HG03565 (cell line): ENCODE measurements around the gene PTPRF.

Experiments used
- ATAC-seq: cut with Tn5 transposase; IDR thresholded peaks from one replicate; pipeline ENCODE4 v1.9.1; 2021; ENCODE audit warnings: mild to moderate bottlenecking, moderate library complexity; ENCODE audit not compliant: unreplicated experiment

The PTPRF gene

GRCh38 chr1:43573066-43573800, 42.5 kb downstream of the PTPRF start:
- ATAC-seq: no peak

DNA sequence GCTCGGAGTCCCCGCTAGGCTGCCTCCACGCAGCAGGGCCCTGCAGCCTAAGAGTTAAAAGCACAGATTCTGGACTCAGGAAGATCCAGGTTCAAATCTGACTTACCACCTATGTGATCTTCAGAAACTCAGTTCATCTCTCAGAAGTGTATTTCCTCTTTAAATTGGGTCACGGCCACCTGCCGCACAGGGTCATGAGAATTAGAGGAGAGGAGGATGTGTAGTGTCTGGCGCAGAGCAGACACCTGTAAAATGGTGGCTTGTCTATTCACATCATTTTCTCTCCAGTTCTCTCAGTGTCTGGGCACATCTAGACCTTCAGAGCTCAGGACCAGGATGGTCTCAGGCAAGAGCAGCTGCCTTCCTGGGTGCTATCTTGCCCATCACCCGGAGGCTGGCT, 45.8 kb downstream of the PTPRF start:
- ATAC-seq: no peak

DNA sequence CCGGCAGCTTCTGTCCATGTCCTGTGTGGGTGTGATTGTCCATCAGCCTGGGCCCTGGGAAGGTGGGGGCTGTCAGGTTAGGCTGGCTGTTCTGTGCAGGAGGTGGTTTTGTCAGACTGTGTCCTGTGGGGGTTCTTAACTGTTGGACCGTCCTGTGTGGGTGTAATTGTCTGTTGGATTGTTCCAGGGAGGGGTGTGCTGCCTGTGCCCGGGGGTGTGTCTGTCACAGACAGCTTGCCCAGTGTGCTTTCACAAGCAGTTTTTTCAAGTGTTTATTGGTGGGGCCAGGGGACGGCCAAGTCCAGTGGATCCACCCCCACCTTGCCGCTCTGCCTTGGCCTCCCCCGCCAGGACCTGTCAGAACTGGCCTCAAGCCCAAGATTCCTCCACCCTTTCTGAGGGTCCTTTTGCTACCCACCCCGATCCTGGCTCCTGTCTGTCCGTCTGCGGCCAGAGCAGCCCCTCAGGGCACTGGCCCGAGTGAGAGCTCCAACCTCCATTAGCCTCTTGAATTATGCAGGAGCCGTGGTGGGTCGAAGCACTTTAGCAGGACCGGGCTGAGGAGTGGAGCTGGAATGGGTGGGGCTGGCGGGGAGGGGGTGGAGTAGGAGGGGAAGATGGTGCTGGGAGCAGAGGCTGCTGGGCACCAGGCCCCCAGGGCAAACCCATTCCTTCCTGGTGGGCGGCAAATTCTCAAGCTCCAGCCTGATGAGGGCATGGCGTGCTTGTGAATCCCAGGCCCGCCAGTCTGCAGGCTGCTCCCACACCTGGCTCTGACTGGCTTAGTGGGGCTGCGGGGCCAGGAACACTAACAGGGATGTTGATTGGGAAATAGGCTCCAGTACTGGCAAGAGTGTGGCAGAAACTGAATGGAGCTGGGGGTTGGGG, 47.2 kb downstream of the PTPRF start:
- no peak for ATAC-seq

GRCh38 chr1:43580039-43580438, 49.4 kb downstream of the PTPRF start:
- ATAC-seq: no peak

GRCh38 chr1:43582162-43582566, 51.5 kb downstream of the PTPRF start:
- ATAC-seq: peak; percentile 58

DNA sequence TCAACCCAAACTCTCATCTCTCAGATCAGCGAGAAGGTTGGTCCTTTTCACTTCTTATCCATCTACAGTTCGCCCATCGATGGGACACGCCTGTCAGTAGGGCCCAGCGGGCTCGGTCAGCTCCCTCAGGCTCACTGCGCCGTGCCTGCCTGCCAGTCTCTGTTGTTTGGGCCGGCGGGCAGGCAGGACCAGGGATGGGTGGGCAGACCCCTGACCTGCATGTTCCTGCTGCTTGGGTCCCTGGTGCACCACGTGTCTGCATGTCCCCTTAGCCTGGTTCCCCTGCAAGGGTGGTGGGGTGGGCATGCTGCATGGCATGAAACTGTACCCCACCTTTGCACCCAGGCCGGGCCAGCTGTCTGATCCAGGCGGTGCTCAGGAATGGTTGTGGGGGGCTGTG, 52.4 kb downstream of the PTPRF start:
- ATAC-seq: no peak

DNA sequence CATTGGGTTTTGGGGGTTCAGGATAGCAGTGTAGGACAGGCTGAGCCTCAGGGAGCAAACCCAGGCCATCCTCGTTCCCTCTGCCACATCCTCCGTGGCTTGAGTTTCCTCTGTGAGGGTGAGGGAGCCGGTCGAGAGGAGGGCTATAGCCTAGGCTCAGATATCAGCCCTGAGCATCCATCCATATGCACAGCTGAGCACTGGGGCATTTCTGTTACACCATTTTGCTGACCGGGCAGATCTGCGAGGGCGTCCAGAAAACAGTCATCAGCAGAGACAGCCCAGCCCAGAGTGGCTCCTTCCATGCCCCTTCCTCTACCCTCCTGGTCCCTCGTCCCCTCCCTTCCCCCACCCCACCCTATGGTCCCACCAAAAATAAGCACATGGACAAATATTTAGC, 53.5 kb downstream of the PTPRF start:
- no peak for ATAC-seq

- no peak for ATAC-seq
Observed at GRCh38 chr1:43585557-43585956, 54.9 kb downstream of the PTPRF start.

DNA sequence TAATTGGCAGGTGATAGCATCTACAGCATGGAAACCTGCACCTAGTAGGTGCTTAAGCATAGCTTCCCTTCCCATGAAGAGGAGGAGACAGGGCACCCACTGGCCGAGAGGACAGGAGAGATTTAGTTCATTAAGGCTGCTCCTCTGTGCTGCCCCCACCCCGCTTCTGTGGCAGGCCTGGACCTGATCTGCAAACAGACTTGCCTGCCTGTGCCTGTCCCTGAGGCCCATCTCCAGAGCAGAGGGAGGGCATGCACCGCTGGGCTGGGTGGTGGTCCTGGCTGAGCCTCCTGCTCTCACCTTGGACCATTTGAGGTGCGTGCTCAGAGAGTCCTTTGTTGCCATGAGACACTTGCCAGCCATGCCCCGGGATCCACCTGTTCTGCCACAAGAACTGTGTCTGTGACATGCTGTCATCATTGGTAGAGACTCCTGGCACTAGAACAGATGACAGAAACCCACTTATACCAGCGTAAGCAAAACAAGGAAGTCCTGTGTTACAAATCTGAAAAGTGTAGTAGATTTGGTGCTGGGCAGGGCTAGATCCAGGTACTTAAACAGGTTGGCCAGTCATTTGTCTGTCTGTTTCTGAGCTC, 55.6 kb downstream of the PTPRF start:
- no peak for ATAC-seq

DNA sequence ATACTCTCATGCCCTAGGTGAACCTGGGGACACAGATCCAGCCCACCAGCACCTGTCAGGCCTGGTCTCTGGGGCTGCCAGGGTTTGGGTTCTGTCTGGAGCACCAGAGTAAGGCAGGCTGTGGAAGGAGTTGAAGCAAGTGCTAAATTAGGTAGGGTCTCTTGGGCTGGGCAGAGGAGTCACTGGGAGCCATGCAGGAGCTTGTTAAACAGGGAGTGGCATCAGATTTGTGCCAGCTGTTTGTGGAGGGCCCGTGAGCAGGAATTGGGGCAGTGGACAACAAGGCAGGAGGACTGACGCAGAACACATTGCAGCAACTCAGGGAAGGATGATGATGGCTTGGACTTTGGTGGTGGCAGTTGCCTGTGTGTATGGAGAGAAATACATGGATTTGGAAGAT, 56.3 kb downstream of the PTPRF start:
- ATAC-seq: no peak

DNA sequence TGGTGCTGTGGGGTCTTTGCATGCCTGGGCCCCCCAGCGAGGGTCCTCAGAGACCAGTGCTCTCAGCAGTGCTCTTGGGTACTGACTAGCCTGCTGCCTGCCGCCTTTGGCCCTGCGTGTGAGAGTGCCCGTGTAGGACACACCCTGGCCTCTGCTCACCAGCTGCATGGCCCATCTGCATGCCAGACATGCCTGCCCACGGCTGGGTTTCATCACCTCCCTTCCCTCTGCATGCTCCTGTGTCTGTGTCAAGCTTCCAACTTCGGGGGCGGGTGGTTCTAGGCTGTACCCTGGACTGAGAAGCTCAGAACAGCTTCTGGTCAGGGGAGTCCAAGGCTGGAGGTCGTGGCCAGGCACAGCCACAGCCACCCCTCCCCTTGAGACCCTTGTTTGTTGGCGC, 56.9 kb downstream of the PTPRF start:
- no peak for ATAC-seq

DNA sequence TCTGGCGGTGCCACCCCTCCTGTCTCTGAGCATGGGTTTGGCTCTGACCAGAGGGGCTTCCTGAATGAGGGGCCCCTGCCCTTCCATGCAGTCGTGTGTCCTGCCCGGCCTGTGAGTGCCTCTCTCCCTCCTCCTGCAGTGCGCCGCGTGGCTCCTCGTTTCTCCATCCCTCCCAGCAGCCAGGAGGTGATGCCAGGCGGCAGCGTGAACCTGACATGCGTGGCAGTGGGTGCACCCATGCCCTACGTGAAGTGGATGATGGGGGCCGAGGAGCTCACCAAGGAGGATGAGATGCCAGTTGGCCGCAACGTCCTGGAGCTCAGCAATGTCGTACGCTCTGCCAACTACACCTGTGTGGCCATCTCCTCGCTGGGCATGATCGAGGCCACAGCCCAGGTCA, 57.9 kb downstream of the PTPRF start:
- ATAC-seq: no peak

DNA sequence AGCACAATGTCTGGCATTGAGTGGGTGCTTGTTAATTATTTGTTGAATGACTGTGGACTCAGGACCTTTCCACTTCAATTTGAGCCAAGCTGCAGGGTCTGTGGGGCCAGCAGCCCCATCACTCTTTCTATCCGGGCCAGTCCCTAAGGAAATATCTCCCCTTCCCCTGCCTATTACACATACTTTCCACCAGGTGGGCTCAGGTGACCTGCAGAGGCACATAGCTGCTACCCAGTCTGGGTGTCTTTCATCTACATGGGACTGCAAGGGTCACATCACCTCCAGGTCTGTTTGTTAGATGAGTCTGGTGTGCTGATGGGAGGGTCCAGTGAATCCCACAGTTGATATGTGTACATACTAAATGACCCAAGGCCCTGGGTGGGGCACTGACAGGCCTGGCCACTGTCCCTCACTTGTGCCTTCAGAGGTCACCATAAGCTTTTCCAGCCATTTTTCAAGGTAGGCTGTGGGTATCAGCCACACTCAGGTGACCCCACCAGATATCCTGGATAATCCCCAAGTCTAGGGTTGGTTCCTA, 59.8 kb downstream of the PTPRF start:
- no peak for ATAC-seq

- no peak for ATAC-seq
Observed at GRCh38 chr1:43591181-43591580, 60.5 kb downstream of the PTPRF start.

- ATAC-seq: no peak
Observed at GRCh38 chr1:43592051-43592665, 61.5 kb downstream of the PTPRF start.

GRCh38 chr1:43592974-43593683, 62.4 kb downstream of the PTPRF start:
- no peak for ATAC-seq

- ATAC-seq: no peak
Observed at GRCh38 chr1:43596579-43596978, 65.9 kb downstream of the PTPRF start.

DNA sequence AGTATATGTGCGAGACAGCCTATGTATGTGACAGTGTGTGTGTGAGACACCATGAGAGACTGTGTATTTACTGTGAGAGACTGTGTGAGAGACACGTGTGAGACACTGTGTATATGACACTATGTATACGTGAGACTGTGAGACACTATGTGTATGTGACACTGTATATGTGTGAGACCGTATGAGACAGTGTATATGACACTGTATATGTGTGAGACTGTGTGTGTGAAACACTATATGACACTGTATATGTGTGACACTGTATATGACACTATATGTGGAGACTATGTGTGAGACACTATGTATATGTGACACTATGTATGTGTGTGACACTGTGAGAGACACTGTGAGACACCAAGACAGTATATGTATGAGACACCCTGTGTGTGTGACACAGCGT, 66.3 kb downstream of the PTPRF start:
- ATAC-seq: no peak

- ATAC-seq: no peak
Observed at GRCh38 chr1:43597721-43598120, 67.0 kb downstream of the PTPRF start.

GRCh38 chr1:43598622-43599021, 67.9 kb downstream of the PTPRF start:
- ATAC-seq: no peak
